Psoas muscle (tissue), 8 donors: ENCODE data around the gene DCTN1. TPM values are rescaled to one million over a fixed set of nuclear protein-coding genes. Genes with fewer than 3 reads are reported as not detected.

Experiments used
- ATAC-seq, 4 donors: fragments of 200-7000 bp; cut with Tn5 transposase; one replicate each; pipeline ENCODE4 v1.9.1; 2020; ENCODE audit warnings: moderate library complexity in 3 of 4, mild to moderate bottlenecking in 2 of 4
- DNase-seq, 2 donors: peaks; one replicate each; pipeline ENCODE4 v3.0.0-alpha.2; 2020
- H3K27ac ChIP-seq: fragments of 200-600 bp; one replicate; pipeline ENCODE4 v1.8.0; 2022
- H3K27me3 ChIP-seq, 3 donors: fragments of 200-600 bp in 1 of 3; one replicate each; pipeline versions ENCODE4 v1.6.1 to v1.8.0; 2013 to 2022; ENCODE audit warnings: low read length in 2 of 3, mild to moderate bottlenecking in 2 of 3, moderate library complexity in 1 of 3; ENCODE audit not compliant: insufficient read depth in 3 of 3
- H3K36me3 ChIP-seq, 2 donors: fragments of 200-600 bp in 1 of 2; one replicate each; pipeline versions ENCODE4 v1.6.1 to v1.8.0; 2013 to 2022; ENCODE audit warnings: low read depth in 1 of 2, mild to moderate bottlenecking in 1 of 2, moderate library complexity in 1 of 2; ENCODE audit not compliant: insufficient read depth in 1 of 2
- H3K4me1 ChIP-seq: fragments of 200-600 bp; one replicate; pipeline ENCODE4 v1.8.0; 2022
- H3K4me3 ChIP-seq: fragments of 200-600 bp; one replicate; pipeline ENCODE4 v1.8.0; 2022; ENCODE audit warnings: mild to moderate bottlenecking
- H3K9me3 ChIP-seq: fragments of 200-600 bp; one replicate; pipeline ENCODE4 v1.8.0; 2022
- CTCF ChIP-seq: fragments of 200-600 bp; IDR thresholded peaks from one replicate; pipeline ENCODE4 v1.8.0; 2022; ENCODE audit warnings: antibody characterized with exemption
- WGBS, 3 donors: extraction: QIAGEN DNeasy Blood & Tissue Kit; methylation state at CpG; one replicate each; pipeline versions ENCODE4 v1.1.6 to v1.1.7; 2013; 5-methylcytosine and 5-hydroxymethylcytosine counted together
- intact Hi-C, 2 donors: fragments of 100-400 bp; cut with DNase I; formaldehyde crosslinking; loops; one replicate each; pipeline versions ENCODE4 v1.11.0 to v1.14.2; 2022
- polyA plus RNA-seq, 3 donors: library from polyadenylated mRNA; stranded (reverse); fragments of 200-250 nt; gene quantifications; one replicate each; pipeline ENCODE4 v1.2.3, GENCODE V29; 2013
- total RNA-seq, 4 donors: library from RNA; stranded (reverse); fragmentation: NEBNext Ultra II Directional in 2 of 4; extraction: Animal tissue kit (Norgen Biotek cat#: 25700) in 2 of 4; gene quantifications; one replicate each; pipeline versions ENCODE4 v1.2.1 to v1.2.4, GENCODE V29; 2021 to 2023
- donor health status: healthy with polysubstance abuse.
- donor health status: DM: no; HTN: no; CAD: no; lungs with moderate emphysema.
- donor health status: Bipolar disorder and iron deficiency.
- donor health status: healthy.
- donor health status: DM: yes; HTN: yes; CAD: no.
- donor health status: DM: no; HTN: no; CAD: no.
- donor health status: DM: no; HTN: no; CAD: no.
- donor health status: DM: yes; HTN: yes; CAD: no.

The DCTN1 gene
- total and polyA plus RNA-seq, 7 donors = 45.6 to 131 (median 99.0) TPM

GRCh38 chr2:74406035-74406434 lies 25.9 kb upstream of the DCTN1 start:
- DNase-seq (no peak), ATAC-seq (no peak)
- Histone ChIP-seq H3K9me3 (no peaks in the 10 kb centered on the region), H3K36me3 (no peaks in the 10 kb centered on the region), H3K27ac (no peak overlapping the region), H3K4me1 (no peaks in the 10 kb centered on the region), H3K27me3 (peaks cover 0 to 12% (median 2%) of the 10 kb centered on the region in 3 donors), H3K4me3 (no peak overlapping the region)
- no peak for TF ChIP-seq CTCF
- intact Hi-C loops = no loop called here

DNA sequence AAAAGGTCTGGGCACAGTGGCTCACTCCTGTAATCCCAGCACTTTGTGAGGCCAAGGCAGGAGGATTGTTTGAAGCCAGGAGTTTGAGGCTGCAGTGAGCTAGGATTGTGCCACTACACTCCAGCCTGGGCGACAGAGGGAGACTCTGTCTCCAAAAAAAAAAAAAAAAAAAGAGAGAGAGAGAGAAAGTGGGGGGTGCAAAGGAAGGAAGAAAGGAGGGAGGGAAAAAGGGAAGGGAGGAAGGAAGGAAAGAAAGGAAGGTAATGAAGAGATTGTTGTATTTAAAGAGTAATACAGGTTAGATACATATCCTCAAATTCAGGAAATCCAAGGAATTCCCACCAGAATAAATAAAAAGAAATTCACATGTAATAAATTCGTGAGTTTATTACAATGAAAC lies 21.8 kb upstream of the DCTN1 start:
- Histone ChIP-seq H3K36me3 (no peaks in the 10 kb centered on the region), H3K4me1 (no peaks in the 10 kb centered on the region), H3K27me3 (no peaks in the 10 kb centered on the region), H3K4me3 (no peak overlapping the region), H3K9me3 (no peaks in the 10 kb centered on the region), H3K27ac (no peak overlapping the region)
- intact Hi-C loops = no loop called here
- DNase-seq (no peak), ATAC-seq (no peak)
- TF ChIP-seq CTCF = no peak
- 75 to 92% (median 80%) methylated on average over 2 of the region's 2 CpGs for WGBS, 3 donors

- Histone ChIP-seq H3K4me1 (no peaks in the 10 kb centered on the region), H3K36me3 (no peaks in the 10 kb centered on the region), H3K4me3 (no peak overlapping the region), H3K27ac (no peak overlapping the region), H3K9me3 (no peaks in the 10 kb centered on the region), H3K27me3 (peaks cover 0 to 2% (median 0%) of the 10 kb centered on the region in 3 donors)
- intact Hi-C loops = no loop called here
- TF ChIP-seq CTCF = peak; percentile 33
- no peak for DNase-seq
- ATAC-seq = peak in 1 of 4 donors; percentile 46
Measured at GRCh38 chr2:74399785-74400184, 19.7 kb upstream of the DCTN1 start.

- no peak for TF ChIP-seq CTCF
- DNase-seq (no peak), ATAC-seq (no peak)
- H3K27me3 ChIP-seq = peaks cover 0 to 2% (median 0%) of the 10 kb centered on the region in 3 donors
- WGBS, 3 donors = 96 to 98% (median 96%) methylated on average over 2 of the region's 2 CpGs
- no peaks in the 10 kb centered on the region for H3K9me3 ChIP-seq
- no peak overlapping the region for H3K4me3 ChIP-seq
- intact Hi-C loops = no loop called here
- H3K4me1 ChIP-seq = no peaks in the 10 kb centered on the region
- H3K36me3 ChIP-seq = no peaks in the 10 kb centered on the region
- no peak overlapping the region for H3K27ac ChIP-seq
Measured at GRCh38 chr2:74396149-74396548, 16.0 kb upstream of the DCTN1 start.

DNA sequence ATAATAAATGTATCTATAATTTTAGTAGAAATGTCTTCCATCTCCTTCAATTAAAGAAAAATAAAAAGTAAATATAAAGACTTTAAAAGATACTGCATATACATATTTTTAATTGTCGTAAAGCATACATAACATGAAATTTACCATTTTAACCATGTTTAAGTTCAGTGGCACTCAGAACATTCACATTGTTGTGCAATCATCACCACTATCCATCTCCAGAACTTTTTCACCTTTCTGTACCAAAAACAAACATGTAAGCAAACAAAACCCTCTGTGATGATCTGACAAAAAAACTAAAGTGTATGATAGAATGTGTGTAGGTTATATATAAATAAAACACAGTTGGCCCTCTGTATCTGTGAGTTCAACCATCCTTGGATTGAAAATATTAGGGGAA lies 13.4 kb upstream of the DCTN1 start:
- Histone ChIP-seq H3K4me1 (peaks cover 26% of the 10 kb centered on the region), H3K4me3 (no peak overlapping the region), H3K36me3 (no peaks in the 10 kb centered on the region), H3K9me3 (no peaks in the 10 kb centered on the region), H3K27me3 (peaks cover 0 to 2% (median 0%) of the 10 kb centered on the region in 3 donors), H3K27ac (no peak overlapping the region)
- no peak for TF ChIP-seq CTCF
- DNase-seq (no peak), ATAC-seq (no peak)
- WGBS, 3 donors = 89 to 98% (median 95%) methylated on average over 1 of the region's 1 CpG
- intact Hi-C loops = no loop called here
